Tibial artery (tissue), 4 donors: ENCODE measurements around the gene STOML1.
A peak's percentile ranks its signal among the peaks of the same experiment; 100 is the strongest.
"Not testable (repeated sequence)": the region's sequence is repeated elsewhere in the genome, so short reads cannot be mapped to it uniquely, and the experiment has no call there.

Source experiments
- DNase-seq, 2 donors: peaks; one replicate each; pipeline ENCODE4 v3.0.0-alpha.2; 2019
- H3K27ac ChIP-seq, 2 donors: fragments of 200-600 bp; sonication (generic) in 1 of 2; 1 replicate in 1 of 2; 2 replicates in 1 of 2; pipeline ENCODE4 v1.5.1; 2018 to 2019; ENCODE audit warnings: mild to moderate bottlenecking in 1 of 2
- H3K27me3 ChIP-seq, 2 donors: fragments of 200-600 bp; sonication (generic) in 1 of 2; one replicate each; pipeline versions ENCODE4 v1.5.1 to v1.6.0; 2016 to 2019
- H3K36me3 ChIP-seq, 3 donors: fragments of 200-600 bp; sonication (generic) in 2 of 3; one replicate each; pipeline ENCODE4 v1.5.1; 2016 to 2019; ENCODE audit warnings: mild to moderate bottlenecking in 2 of 3
- H3K4me1 ChIP-seq, 4 donors: fragments of 200-600 bp; sonication (generic) in 2 of 4; 1 replicate in 3 of 4; 2 replicates in 1 of 4; pipeline ENCODE4 v1.5.1; 2016 to 2019
- H3K4me3 ChIP-seq, 2 donors: fragments of 200-600 bp; sonication (generic) in 1 of 2; 1 replicate in 1 of 2; 2 replicates in 1 of 2; pipeline ENCODE4 v1.5.1; 2018 to 2019; ENCODE audit warnings: mild to moderate bottlenecking in 2 of 2
- H3K9me3 ChIP-seq, 3 donors: fragments of 200-600 bp; sonication (generic) in 1 of 3; one replicate each; pipeline ENCODE4 v1.5.1; 2016 to 2019
- CTCF ChIP-seq, 2 experiments: fragments of 200-600 bp in 1 of 2; fragments of 450-650 bp in 1 of 2; IDR thresholded peaks; one replicate each; pipeline ENCODE4 v1.5.1; 2017 to 2019; ENCODE audit warnings: antibody characterized with exemption in 2 of 2, mild to moderate bottlenecking in 1 of 2, moderate library complexity in 1 of 2
- intact Hi-C: fragments of 100-400 bp; cut with DNase I; formaldehyde crosslinking; loops from one replicate; pipeline ENCODE4 v1.15.0; 2023; ENCODE audit warnings: low total_unique reads

The STOML1 gene

GRCh38 chr15:73941044-73941443, 51.1 kb downstream of the STOML1 start:
- intact Hi-C loops = no loop called here
- Histone ChIP-seq H3K4me3 (no peak overlapping the region), H3K9me3 (no peaks in the 10 kb centered on the region), H3K27ac (peak overlapping the region; percentile 70 to 72), H3K36me3 (no peaks in the 10 kb centered on the region), H3K4me1 (peaks cover 6 to 85% (median 72%) of the 10 kb centered on the region in 4 donors), H3K27me3 (no peaks in the 10 kb centered on the region)
- DNase-seq = peak in 1 of 2 donors; percentile 88
- TF ChIP-seq CTCF (IDR thresholded peaks at IDR 0.05) = no peak

GRCh38 chr15:73940061-73940981, 51.8 kb downstream of the STOML1 start:
- peak in 1 of 2 donors; percentile 63 for DNase-seq
- intact Hi-C loops = no loop called here
- Histone ChIP-seq H3K27me3 (no peaks in the 10 kb centered on the region), H3K9me3 (no peaks in the 10 kb centered on the region), H3K4me3 (no peak overlapping the region), H3K36me3 (no peaks in the 10 kb centered on the region), H3K4me1 (peaks cover 6 to 93% (median 79%) of the 10 kb centered on the region in 4 donors), H3K27ac (peak overlapping the region; percentile 70 to 72)
- no peak for TF ChIP-seq CTCF (IDR thresholded peaks at IDR 0.05)

GRCh38 chr15:73939138-73939537, 53.0 kb downstream of the STOML1 start:
- DNase-seq = peak in 1 of 2 donors; percentile 60

GRCh38 chr15:73938516-73938915, 53.6 kb downstream of the STOML1 start:
- peaks cover 6 to 85% (median 67%) of the 10 kb centered on the region in 4 donors for H3K4me1 ChIP-seq
- peak overlapping the region in 1 of 2 donors; percentile 72 for H3K27ac ChIP-seq
- H3K4me3 ChIP-seq, intact Hi-C loops, H3K27me3 ChIP-seq, H3K9me3 ChIP-seq, H3K36me3 ChIP-seq: not testable (repeated sequence)
- peak in 1 of 2 donors; percentile 55 for DNase-seq

More at GRCh38 chr15:73939138-73939537, 53.0 kb downstream of the STOML1 start:
- Histone ChIP-seq H3K4me3 (no peak overlapping the region), H3K36me3 (no peaks in the 10 kb centered on the region), H3K27ac (peak overlapping the region; percentile 70 to 72), H3K9me3 (no peaks in the 10 kb centered on the region), H3K27me3 (no peaks in the 10 kb centered on the region), H3K4me1 (peaks cover 6 to 90% (median 71%) of the 10 kb centered on the region in 4 donors)
- intact Hi-C loops = no loop called here
- TF ChIP-seq CTCF (IDR thresholded peaks at IDR 0.05) = no peak

GRCh38 chr15:73937726-73938125, 54.4 kb downstream of the STOML1 start:
- no peak overlapping the region for H3K4me3 ChIP-seq
- no peaks in the 10 kb centered on the region for H3K36me3 ChIP-seq
- H3K27me3 ChIP-seq = no peaks in the 10 kb centered on the region
- H3K27ac ChIP-seq = peak overlapping the region; percentile 75 to 80
- TF ChIP-seq CTCF (IDR thresholded peaks at IDR 0.05) = no peak
- H3K4me1 ChIP-seq = peaks cover 6 to 80% (median 62%) of the 10 kb centered on the region in 4 donors
- intact Hi-C loops = no loop called here
- no peaks in the 10 kb centered on the region for H3K9me3 ChIP-seq
- DNase-seq = peak in 1 of 2 donors; percentile 46

- Histone ChIP-seq H3K27me3 (no peaks in the 10 kb centered on the region), H3K36me3 (no peaks in the 10 kb centered on the region), H3K4me3 (no peak overlapping the region), H3K9me3 (no peaks in the 10 kb centered on the region), H3K4me1 (peaks cover 6 to 80% (median 57%) of the 10 kb centered on the region in 4 donors), H3K27ac (peak overlapping the region; percentile 75 to 80)
- DNase-seq = peak in 1 of 2 donors; percentile 55
- intact Hi-C loops = no loop called here
- no peak for TF ChIP-seq CTCF (IDR thresholded peaks at IDR 0.05)
These were observed 54.8 kb downstream of the STOML1 start for GRCh38 chr15:73937296-73937695.
